ENCODE data around the gene ULK4. TPM values are rescaled to one million over a fixed set of nuclear protein-coding genes. Genes with fewer than 3 reads are reported as not detected.

Gene ULK4
- total RNA-seq, 1 experiment from 2014 or later: 6.3 TPM

DNA sequence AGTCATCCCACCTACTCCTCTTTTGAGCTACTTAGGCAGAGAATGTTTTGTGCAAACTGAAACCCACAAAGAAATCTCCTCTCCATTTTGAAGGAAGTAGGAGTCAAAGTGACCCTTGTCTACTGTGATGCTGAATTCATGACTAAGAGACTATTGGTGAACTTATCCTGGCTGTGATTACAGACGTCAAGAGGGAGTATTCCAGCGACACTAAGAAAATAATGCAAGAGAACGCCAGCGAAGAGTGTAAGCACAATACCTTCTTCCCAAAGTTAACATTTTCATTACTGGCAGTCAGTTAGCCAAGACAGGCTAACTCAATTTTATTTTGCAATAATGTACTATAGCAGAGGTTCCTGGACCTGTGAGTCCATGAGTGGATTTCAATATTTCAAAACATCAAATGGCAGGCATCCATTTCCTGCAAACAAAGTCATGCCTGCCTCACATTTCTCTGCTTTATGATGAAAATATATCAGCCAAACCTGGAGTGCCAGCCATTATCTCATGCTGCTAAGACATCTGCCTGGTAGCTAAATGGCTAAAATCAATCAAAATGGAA, 703.6 kb downstream of the ULK4 start:
- no TSS peak for BruUV-seq (replicated peaks)
- CTCF ChIA-PET: no interaction called here
- no peaks in the 10 kb centered on the region for H3K9me3 ChIP-seq (ENCODE audit: control insufficient read depth in 1 of 2, insufficient read depth in 1 of 2, low read depth in 1 of 2, low read length in 2 of 2)
- H3K4me2 ChIP-seq (ENCODE audit: low read length): no peak overlapping the region
- no peaks in the 10 kb centered on the region for H3K79me2 ChIP-seq (ENCODE audit: insufficient read depth, low read length)
- intact Hi-C loops (cut with micrococcal nuclease): no loop called here
- RAD21 ChIA-PET (ENCODE audit: low non-redundant PET in 1 of 2, low total read pairs in 2 of 2, uncharacterized antibody in 2 of 2, unreplicated experiment in 2 of 2): no interaction called here
- H3K9ac ChIP-seq (ENCODE audit: low read length): no peak overlapping the region
- no peaks in the 10 kb centered on the region for H3K4me1 ChIP-seq (ENCODE audit: control insufficient read depth in 1 of 2, insufficient read depth in 2 of 2, low read length in 2 of 2)
- H3K4me3 ChIP-seq (replicated peaks in 1 of 2; ENCODE audit: low read depth in 1 of 2, low read length in 2 of 2): no peak overlapping the region
- H3K36me3 ChIP-seq (ENCODE audit: control insufficient read depth in 1 of 2, insufficient read depth in 2 of 2, low read length in 2 of 2): no peaks in the 10 kb centered on the region
- H2AFZ ChIP-seq (ENCODE audit: low read depth, low read length, poor library complexity, severe bottlenecking): no peak overlapping the region
- H3K27ac ChIP-seq (ENCODE audit: low read depth, low read length): no peak overlapping the region
- POLR2A ChIA-PET: no interaction called here
- no peaks in the 10 kb centered on the region for H3K27me3 ChIP-seq (ENCODE audit: insufficient read depth, low read length)
- TF ChIP-seq ATF3 (IDR thresholded peaks at IDR 0.05) (no peak), POLR2AphosphoS5 (IDR thresholded peaks at IDR 0.05; ENCODE audit: low read depth, low read length) (no peak), CTCF (IDR thresholded peaks at IDR 0.05 in 2 of 3, conservative IDR thresholded peaks at IDR 0.05 in 1 of 3; ENCODE audit: borderline replicate concordance in 1 of 3, insufficient read depth in 1 of 3, low read depth in 2 of 3, low read length in 2 of 3) (no peak), SRF (IDR thresholded peaks at IDR 0.05; ENCODE audit: low read depth) (no peak), EZH2phosphoT487 (IDR thresholded peaks at IDR 0.05; ENCODE audit: borderline replicate concordance) (no peak), EZH2 (IDR thresholded peaks at IDR 0.05) (no peak), ZFX (IDR thresholded peaks at IDR 0.05) (no peak), EGR1 (IDR thresholded peaks at IDR 0.05; ENCODE audit: low read depth) (no peak), CEBPB (IDR thresholded peaks at IDR 0.05; ENCODE audit: low read depth) (no peak), TCF7L2 (IDR thresholded peaks at IDR 0.05; ENCODE audit: borderline replicate concordance, extremely low read depth, insufficient read depth, insufficient read length) (no peak), FOSL1 (IDR thresholded peaks at IDR 0.05; ENCODE audit: low read depth) (no peak), RAD21 (IDR thresholded peaks at IDR 0.05; ENCODE audit: low read depth) (no peak), ZNF274 (IDR thresholded peaks at IDR 0.05; ENCODE audit: low read depth, low read length) (no peak), JUND (IDR thresholded peaks at IDR 0.05) (no peak), CBX3 (IDR thresholded peaks at IDR 0.05; ENCODE audit: low read depth) (no peak), SIN3A (IDR thresholded peaks at IDR 0.05; ENCODE audit: low read depth) (no peak)
- TF ChIP-seq, protein P1, sequence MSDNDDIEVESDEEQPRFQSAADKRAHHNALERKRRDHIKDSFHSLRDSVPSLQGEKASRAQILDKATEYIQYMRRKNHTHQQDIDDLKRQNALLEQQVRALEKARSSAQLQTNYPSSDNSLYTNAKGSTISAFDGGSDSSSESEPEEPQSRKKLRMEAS (IDR thresholded peaks at IDR 0.05): no peak
- TF ChIP-seq, protein P2, sequence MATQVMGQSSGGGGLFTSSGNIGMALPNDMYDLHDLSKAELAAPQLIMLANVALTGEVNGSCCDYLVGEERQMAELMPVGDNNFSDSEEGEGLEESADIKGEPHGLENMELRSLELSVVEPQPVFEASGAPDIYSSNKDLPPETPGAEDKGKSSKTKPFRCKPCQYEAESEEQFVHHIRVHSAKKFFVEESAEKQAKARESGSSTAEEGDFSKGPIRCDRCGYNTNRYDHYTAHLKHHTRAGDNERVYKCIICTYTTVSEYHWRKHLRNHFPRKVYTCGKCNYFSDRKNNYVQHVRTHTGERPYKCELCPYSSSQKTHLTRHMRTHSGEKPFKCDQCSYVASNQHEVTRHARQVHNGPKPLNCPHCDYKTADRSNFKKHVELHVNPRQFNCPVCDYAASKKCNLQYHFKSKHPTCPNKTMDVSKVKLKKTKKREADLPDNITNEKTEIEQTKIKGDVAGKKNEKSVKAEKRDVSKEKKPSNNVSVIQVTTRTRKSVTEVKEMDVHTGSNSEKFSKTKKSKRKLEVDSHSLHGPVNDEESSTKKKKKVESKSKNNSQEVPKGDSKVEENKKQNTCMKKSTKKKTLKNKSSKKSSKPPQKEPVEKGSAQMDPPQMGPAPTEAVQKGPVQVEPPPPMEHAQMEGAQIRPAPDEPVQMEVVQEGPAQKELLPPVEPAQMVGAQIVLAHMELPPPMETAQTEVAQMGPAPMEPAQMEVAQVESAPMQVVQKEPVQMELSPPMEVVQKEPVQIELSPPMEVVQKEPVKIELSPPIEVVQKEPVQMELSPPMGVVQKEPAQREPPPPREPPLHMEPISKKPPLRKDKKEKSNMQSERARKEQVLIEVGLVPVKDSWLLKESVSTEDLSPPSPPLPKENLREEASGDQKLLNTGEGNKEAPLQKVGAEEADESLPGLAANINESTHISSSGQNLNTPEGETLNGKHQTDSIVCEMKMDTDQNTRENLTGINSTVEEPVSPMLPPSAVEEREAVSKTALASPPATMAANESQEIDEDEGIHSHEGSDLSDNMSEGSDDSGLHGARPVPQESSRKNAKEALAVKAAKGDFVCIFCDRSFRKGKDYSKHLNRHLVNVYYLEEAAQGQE (IDR thresholded peaks at IDR 0.05; ENCODE audit: low read depth): no peak
- ATAC-seq (no peak), DNase-seq (ENCODE audit: low read depth, low spot score) (no peak)
- H3K9me2 ChIP-seq (ENCODE audit: insufficient read depth): no peaks in the 10 kb centered on the region
- H4K20me1 ChIP-seq (ENCODE audit: insufficient read depth): no peaks in the 10 kb centered on the region
